HepG2 (cell line): ENCODE results near the gene GPR137. TPM values are rescaled to one million over a fixed set of nuclear protein-coding genes. Genes with fewer than 3 reads are reported as not detected.
A peak's percentile ranks its signal among the peaks of the same experiment; 100 is the strongest.

Experiments
- ARNT2 ChIP-seq: sonication (generic); formaldehyde crosslinking; IDR thresholded peaks from 2 replicates; pipeline ENCODE4 v1.8.0; 2022; ENCODE audit warnings: mild to moderate bottlenecking, low read depth, missing genetic modification reagents, moderate library complexity
- BHLHE40 ChIP-seq: IDR thresholded peaks from 2 replicates; pipeline ENCODE4 v1.6.1; 2011; ENCODE audit warnings: low read length, improper control_type of control experiment
- CCDC6 ChIP-seq: sonication (generic); formaldehyde crosslinking; IDR thresholded peaks from 2 replicates; pipeline ENCODE4 v1.8.1; 2022; ENCODE audit warnings: mild to moderate bottlenecking, missing genetic modification reagents, moderate library complexity
- FOXJ3 ChIP-seq: sonication (generic); formaldehyde crosslinking; IDR thresholded peaks from 2 replicates; pipeline ENCODE4 v1.4.0; 2020; ENCODE audit warnings: missing genetic modification reagents, mild to moderate bottlenecking, borderline replicate concordance
- FOXK1 ChIP-seq: sonication (generic); formaldehyde crosslinking; IDR thresholded peaks from 2 replicates; pipeline ENCODE4 v1.4.0; 2020; ENCODE audit warnings: low read depth, missing genetic modification reagents, borderline replicate concordance
- FOXO1 ChIP-seq: sonication (generic); formaldehyde crosslinking; IDR thresholded peaks from 2 replicates; pipeline ENCODE4 v1.4.0; 2020; ENCODE audit warnings: missing genetic modification reagents
- GZF1 ChIP-seq: sonication (generic); formaldehyde crosslinking; IDR thresholded peaks from 2 replicates; pipeline ENCODE4 v1.5.1; 2020; ENCODE audit warnings: mild to moderate bottlenecking, missing genetic modification reagents
- JUN ChIP-seq: sonication (generic); formaldehyde crosslinking; IDR thresholded peaks from 2 replicates; pipeline ENCODE4 v1.4.0; 2020; ENCODE audit warnings: mild to moderate bottlenecking, missing genetic modification reagents
- KDM6A ChIP-seq: IDR thresholded peaks from 2 replicates; pipeline ENCODE4 v1.6.1; 2016; ENCODE audit warnings: low read depth
- MEF2D ChIP-seq: sonication (generic); formaldehyde crosslinking; IDR thresholded peaks from 2 replicates; pipeline ENCODE4 v1.5.1; 2020; ENCODE audit warnings: mild to moderate bottlenecking, missing genetic modification reagents
- MLLT10 ChIP-seq: sonication (generic); formaldehyde crosslinking; IDR thresholded peaks from 2 replicates; pipeline ENCODE4 v1.4.0; 2020; ENCODE audit warnings: missing genetic modification reagents
- MLXIP ChIP-seq: sonication (generic); formaldehyde crosslinking; IDR thresholded peaks from 2 replicates; pipeline ENCODE4 v1.9.0; 2021; ENCODE audit warnings: missing genetic modification reagents, borderline replicate concordance
- MTA1 ChIP-seq: sonication (generic); formaldehyde crosslinking; IDR thresholded peaks from 2 replicates; pipeline ENCODE4 v1.4.0; 2020; ENCODE audit warnings: missing genetic modification reagents, mild to moderate bottlenecking, borderline replicate concordance
- MYNN ChIP-seq: sonication (generic); formaldehyde crosslinking; IDR thresholded peaks from 2 replicates; pipeline ENCODE4 v1.4.0; 2020; ENCODE audit warnings: mild to moderate bottlenecking, low read depth, missing genetic modification reagents
- PCBP1 ChIP-seq: fragments of 200-400 bp; formaldehyde crosslinking; IDR thresholded peaks from 2 replicates; pipeline ENCODE4 v1.6.1; 2017; ENCODE audit warnings: mild to moderate bottlenecking, low read depth, low read length, borderline replicate concordance
- XBP1 ChIP-seq: sonication (generic); formaldehyde crosslinking; IDR thresholded peaks from 2 replicates; pipeline ENCODE4 v1.5.0; 2020; ENCODE audit warnings: missing genetic modification reagents
- XRCC5 ChIP-seq: fragments of 200-400 bp; formaldehyde crosslinking; optimal IDR thresholded peaks from 2 replicates; pipeline ENCODE3; 2017; ENCODE audit warnings: mild to moderate bottlenecking, low read length
- ZBTB42 ChIP-seq: sonication (generic); formaldehyde crosslinking; IDR thresholded peaks from 2 replicates; pipeline ENCODE4 v1.5.0; 2020; ENCODE audit warnings: mild to moderate bottlenecking, missing genetic modification reagents
- ZNF20 ChIP-seq: sonication (generic); formaldehyde crosslinking; IDR thresholded peaks from 2 replicates; pipeline ENCODE4 v1.4.0; 2020; ENCODE audit warnings: mild to moderate bottlenecking, moderate library complexity, missing genetic modification reagents
- ZNF225 ChIP-seq: sonication (generic); formaldehyde crosslinking; IDR thresholded peaks from 2 replicates; pipeline ENCODE4 v1.4.0; 2020; ENCODE audit warnings: mild to moderate bottlenecking, missing genetic modification reagents
- ZNF274 ChIP-seq: sonication (generic); formaldehyde crosslinking; IDR thresholded peaks from 2 replicates; pipeline ENCODE4 v1.5.1; 2020; ENCODE audit warnings: mild to moderate bottlenecking, missing genetic modification reagents
- ZNF367 ChIP-seq: sonication (generic); formaldehyde crosslinking; IDR thresholded peaks from 2 replicates; pipeline ENCODE4 v1.4.0; 2020; ENCODE audit warnings: missing genetic modification reagents, borderline replicate concordance
- ZNF556 ChIP-seq: sonication (generic); formaldehyde crosslinking; IDR thresholded peaks from 2 replicates; pipeline ENCODE4 v1.4.0; 2020; ENCODE audit warnings: mild to moderate bottlenecking, missing genetic modification reagents, borderline replicate concordance
- ZNF652 ChIP-seq: IDR thresholded peaks from 2 replicates; pipeline ENCODE4 v1.6.1; 2016; ENCODE audit warnings: low read depth, borderline replicate concordance
- polyA plus RNA-seq, 8 experiments: library from polyadenylated mRNA; depleted of rRNA in 3 of 8; stranded (reverse) in 7 of 8; unstranded in 1 of 8; fragments of >200 nt; fragmentation: Illumina TruSeq in 4 of 8; extraction: Trizol in 4 of 8; gene quantifications; 2 replicates each; pipeline versions ENCODE4 v1.2.1 to v1.2.3, GENCODE V29; 2011 to 2016; ENCODE audit warnings: low read depth in 4 of 8, missing spikeins in 1 of 8, mixed read lengths in 1 of 8; ENCODE audit not compliant: insufficient read depth in 1 of 8
- total RNA-seq, 5 experiments: library from RNA; depleted of rRNA; stranded (reverse); fragments of >200 nt; fragmentation: Illumina TruSeq; extraction: Trizol; gene quantifications; 2 replicates each; pipeline ENCODE4 v1.2.3, GENCODE V29; 2016; ENCODE audit warnings: low read depth in 1 of 5
- TF ChIP-seq, protein P1 (sequence below): sonication (generic); formaldehyde crosslinking; IDR thresholded peaks from 2 replicates; pipeline ENCODE4 v1.4.0; 2020; ENCODE audit warnings: missing genetic modification reagents
- TF ChIP-seq, protein P2 (sequence below): sonication (generic); formaldehyde crosslinking; IDR thresholded peaks from 2 replicates; pipeline ENCODE4 v1.5.0; 2020; ENCODE audit warnings: missing genetic modification reagents

GPR137 gene
- total and polyA plus RNA-seq, 2 of the 13 experiments (the other 11 are each of a cell fraction or from before 2014, with no cell fraction given) = 8.5 to 13.2 TPM

GRCh38 chr11:64305691-64306562 is 20.3 kb downstream of the GPR137 start (continued):
- TF ChIP-seq MTA1 (CRISPR knock-in tag) (no peak), MLLT10 (CRISPR knock-in tag) (no peak), FOXJ3 (no peak), ZNF652 (CRISPR knock-in tag) (no peak), ZNF556 (CRISPR knock-in tag) (no peak), ZNF274 (CRISPR knock-in tag) (no peak), ARNT2 (CRISPR knock-in tag) (0 out of 2 replicates have a peak, but pooled peaks have one; percentile 60), XRCC5 (peak; percentile 81), ZNF20 (CRISPR knock-in tag) (no peak), MYNN (CRISPR knock-in tag) (no peak), CCDC6 (CRISPR knock-in tag) (no peak), MEF2D (CRISPR knock-in tag) (peak; percentile 64; the same call in 1 of the 2 replicates), FOXO1 (no peak), BHLHE40 (no peak), FOXK1 (CRISPR knock-in tag) (no peak), XBP1 (CRISPR knock-in tag) (no peak), KDM6A (CRISPR knock-in tag) (no peak), JUN (CRISPR knock-in tag) (no peak), ZNF225 (CRISPR knock-in tag) (no peak), MLXIP (CRISPR knock-in tag) (no peak), ZNF367 (CRISPR knock-in tag) (no peak), PCBP1 (no peak), ZBTB42 (no peak), GZF1 (CRISPR knock-in tag) (peak; percentile 79; the same call in 1 of the 2 replicates)
- TF ChIP-seq, protein P1, sequence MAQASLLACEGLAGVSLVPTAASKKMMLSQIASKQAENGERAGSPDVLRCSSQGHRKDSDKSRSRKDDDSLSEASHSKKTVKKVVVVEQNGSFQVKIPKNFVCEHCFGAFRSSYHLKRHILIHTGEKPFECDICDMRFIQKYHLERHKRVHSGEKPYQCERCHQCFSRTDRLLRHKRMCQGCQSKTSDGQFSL (CRISPR knock-in tag) = no peak
- TF ChIP-seq, protein P2, sequence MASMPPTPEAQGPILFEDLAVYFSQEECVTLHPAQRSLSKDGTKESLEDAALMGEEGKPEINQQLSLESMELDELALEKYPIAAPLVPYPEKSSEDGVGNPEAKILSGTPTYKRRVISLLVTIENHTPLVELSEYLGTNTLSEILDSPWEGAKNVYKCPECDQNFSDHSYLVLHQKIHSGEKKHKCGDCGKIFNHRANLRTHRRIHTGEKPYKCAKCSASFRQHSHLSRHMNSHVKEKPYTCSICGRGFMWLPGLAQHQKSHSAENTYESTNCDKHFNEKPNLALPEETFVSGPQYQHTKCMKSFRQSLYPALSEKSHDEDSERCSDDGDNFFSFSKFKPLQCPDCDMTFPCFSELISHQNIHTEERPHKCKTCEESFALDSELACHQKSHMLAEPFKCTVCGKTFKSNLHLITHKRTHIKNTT (CRISPR knock-in tag) = no peak
